K562 (cell line): ENCODE data around the gene UPK2. TPM values are rescaled to one million over a fixed set of nuclear protein-coding genes. Genes with fewer than 3 reads are reported as not detected.

ENCODE experiments used
- ATAC-seq: fragments of 200-7000 bp; cut with Tn5 transposase; 3 replicates; pipeline ENCODE4 v1.9.1; 2020; ENCODE audit warnings: moderate library complexity
- BruUV-seq: library from RNA; stranded (reverse); fragments of 400-500 nt; replicated peaks from 2 replicates; lab custom pipeline; 2021; lab: Mats Ljungman, UMichigan
- CTCF ChIA-PET: fragments of 300-600 bp; formaldehyde crosslinking; extraction: SDS; loops from one replicate; lab custom pipeline; 2021; ENCODE audit warnings: low intra/inter-chr PET ratio; lab: Yijun Ruan, JAX
- POLR2A ChIA-PET: fragments of 300-600, 350-650 bp; sonication (Branson Sonifier 250); formaldehyde crosslinking; extraction: SDS; loops from one replicate; lab custom pipeline; 2021; ENCODE audit warnings: antibody characterized with exemption, inconsistent platforms; lab: Yijun Ruan, JAX
- DNase-seq, 4 experiments: peaks; one replicate each; pipeline versions ENCODE4 v3.0.0 to v3.0.0-alpha.2; 2011 to 2018; ENCODE audit warnings: low spot score in 3 of 4, mixed read lengths in 3 of 4; ENCODE audit errors: extremely low read depth in 1 of 4
- FAIRE-seq: peaks from 2 replicates; lab custom pipeline; 2011; peaks lifted over from hg19 to GRCh38; lab: Jason Lieb, UNC
- H2AFZ ChIP-seq: 2 replicates; pipeline ENCODE4 v1.6.0; 2011; ENCODE audit warnings: low read depth, low read length, control low read depth, inconsistent platforms
- H3K27ac ChIP-seq: fragments of 200-600 bp; 3 replicates; pipeline ENCODE4 v1.8.0; 2011; ENCODE audit warnings: low read depth, mild to moderate bottlenecking, control low read depth, inconsistent platforms, low read length, moderate library complexity, mixed read lengths; ENCODE audit errors: extremely low read depth
- H3K27me3 ChIP-seq, 2 experiments: fragments of 300-600 bp in 1 of 2; 2 replicates in 1 of 2; 3 replicates in 1 of 2; pipeline versions ENCODE4 v1.6.0 to v1.8.0; 2011; ENCODE audit warnings: inconsistent platforms in 2 of 2, low read length in 2 of 2, mild to moderate bottlenecking in 1 of 2, mixed read lengths in 1 of 2, moderate library complexity in 1 of 2; ENCODE audit not compliant: control insufficient read depth in 2 of 2, insufficient read depth in 2 of 2
- H3K36me3 ChIP-seq: fragments of 300-600 bp; 3 replicates; pipeline ENCODE4 v1.8.0; 2011; ENCODE audit warnings: mild to moderate bottlenecking, low read length, inconsistent platforms; ENCODE audit not compliant: control insufficient read depth, insufficient read depth
- H3K4me1 ChIP-seq, 2 experiments: fragments of 200-600 bp in 1 of 2; replicated peaks in 1 of 2; 2 replicates in 1 of 2; 3 replicates in 1 of 2; pipeline versions ENCODE4 v1.5.1 to v1.8.0; 2011; ENCODE audit warnings: inconsistent platforms in 2 of 2, low read length in 2 of 2, mild to moderate bottlenecking in 1 of 2, mixed read lengths in 1 of 2, moderate library complexity in 1 of 2; ENCODE audit not compliant: control insufficient read depth in 2 of 2, insufficient read depth in 2 of 2
- H3K4me2 ChIP-seq: 2 replicates; pipeline ENCODE4 v1.6.1; 2011; ENCODE audit warnings: low read length, control low read depth, inconsistent platforms, mixed read lengths; ENCODE audit not compliant: insufficient read depth
- H3K4me3 ChIP-seq: fragments of 200-600 bp; sonication (generic), shearing (Covaris generic); 2 replicates; pipeline ENCODE4 v1.5.1; 2016; ENCODE audit warnings: control low read depth, inconsistent platforms
- H3K79me2 ChIP-seq: fragments of 200-600 bp; 3 replicates; pipeline ENCODE4 v1.8.0; 2011; ENCODE audit warnings: low read length, inconsistent platforms; ENCODE audit not compliant: control insufficient read depth, insufficient read depth
- H3K9ac ChIP-seq, 2 experiments: 2 replicates each; pipeline versions ENCODE4 v1.6.0 to v1.6.1; 2011; ENCODE audit warnings: low read depth in 2 of 2, low read length in 2 of 2, control low read depth in 1 of 2, inconsistent platforms in 1 of 2, mild to moderate bottlenecking in 1 of 2, mixed read lengths in 1 of 2; ENCODE audit not compliant: insufficient read depth in 1 of 2
- H3K9me1 ChIP-seq: one replicate; pipeline ENCODE4 v1.6.0; 2011; ENCODE audit warnings: inconsistent platforms, mild to moderate bottlenecking, low read length, moderate library complexity; ENCODE audit not compliant: control insufficient read depth, insufficient read depth
- H3K9me3 ChIP-seq: replicated peaks from 2 replicates; pipeline ENCODE4 v1.5.1; 2011; ENCODE audit warnings: low read depth, low read length, inconsistent platforms; ENCODE audit not compliant: control insufficient read depth, insufficient read depth
- H4K20me1 ChIP-seq: replicated peaks from 2 replicates; pipeline ENCODE4 v1.6.1; 2011; ENCODE audit warnings: low read length, inconsistent platforms, mixed read lengths; ENCODE audit not compliant: control insufficient read depth, insufficient read depth
- ELF4 ChIP-seq: fragments of 450-650 bp; formaldehyde crosslinking; IDR thresholded peaks from 2 replicates; pipeline ENCODE4 v1.4.0; 2022; ENCODE audit warnings: missing genetic modification characterization
- HNRNPLL ChIP-seq: fragments of 200-400 bp; formaldehyde crosslinking; IDR thresholded peaks from 2 replicates; pipeline ENCODE4 v1.6.1; 2017; ENCODE audit warnings: low read length, low read depth, mild to moderate bottlenecking; ENCODE audit not compliant: poor library complexity, severe bottlenecking
- NELFE ChIP-seq: IDR thresholded peaks from 2 replicates; pipeline ENCODE4 v1.6.1; 2011; ENCODE audit warnings: mild to moderate bottlenecking; ENCODE audit not compliant: insufficient read depth, insufficient read length
- PKNOX1 ChIP-seq: fragments of 450-650 bp; IDR thresholded peaks from 2 replicates; pipeline ENCODE4 v1.6.1; 2016
- RAD51 ChIP-seq: fragments of 450-650 bp; IDR thresholded peaks from 2 replicates; pipeline ENCODE4 v1.7.1; 2016; ENCODE audit warnings: low read depth, mild to moderate bottlenecking, borderline replicate concordance
- WGBS: fragments of 100-300 bp; shearing (Covaris generic); methylation state at CpG from one replicate; pipeline ENCODE4 v1.1.6; 2016; ENCODE audit warnings: low coverage, mixed read lengths; ENCODE audit not compliant: insufficient coverage; ENCODE audit errors: missing lambda C conversion rate; 5-methylcytosine and 5-hydroxymethylcytosine counted together
- in situ Hi-C: fragments of 300-500 bp; cut with MboI; formaldehyde crosslinking; loops from 4 replicates; pipeline ENCODE4 v1.15.0; 2018; ENCODE audit warnings: inconsistent platforms, mixed read lengths
- intact Hi-C: fragments of 100-400 bp; cut with micrococcal nuclease; formaldehyde crosslinking; loops from 2 replicates; pipeline ENCODE4 v1.14.2; 2022
- polyA plus RNA-seq, 8 experiments: library from polyadenylated mRNA; depleted of rRNA in 4 of 8; stranded (reverse) in 5 of 8; unstranded in 3 of 8; fragments of >200 nt; fragmentation: Nextera tagmentation in 2 of 8; fragmentation: Illumina TruSeq in 1 of 8; extraction: Ambion mirVana in 2 of 8; extraction: Trizol in 1 of 8; gene quantifications; 2 replicates each; pipeline versions ENCODE4 v1.2.1 to v1.2.3, GENCODE V29; 2011 to 2014; ENCODE audit warnings: inconsistent platforms in 1 of 8, missing spikeins in 1 of 8
- total RNA-seq, 7 experiments: library from RNA; depleted of rRNA in 6 of 7; stranded (reverse); fragments of >200 nt in 6 of 7; fragmentation: Illumina TruSeq in 2 of 7; extraction: Trizol in 2 of 7; gene quantifications; 2 replicates each; pipeline versions ENCODE4 v1.2.1 to v1.2.3, GENCODE V29; 2011 to 2021; ENCODE audit warnings: low replicate concordance in 1 of 7

UPK2 gene
- total and polyA plus RNA-seq, 9 of the 15 experiments (the other 6 are each of a cell fraction or from before 2014, with no cell fraction given) = not detected

GRCh38 chr11:118914987-118915386 is 41.1 kb upstream of the UPK2 start:
- ATAC-seq = no peak
- no peaks in the 10 kb centered on the region for H3K36me3 ChIP-seq
- no peaks in the 10 kb centered on the region; the same call in 1 of the 2 replicates for H3K9me3 ChIP-seq
- H4K20me1 ChIP-seq = no peaks in the 10 kb centered on the region
- no peak for TF ChIP-seq ELF4 (CRISPR knock-in tag)
- no peak for TF ChIP-seq NELFE
- TF ChIP-seq HNRNPLL = no peak
- TF ChIP-seq RAD51 = no peak
- peak; percentile 59; the same call in 1 of the 2 replicates for TF ChIP-seq PKNOX1
- TF ChIP-seq, all 486 proteins: peak for 1
- Histone ChIP-seq H3K9ac (no peak overlapping the region), H3K27ac (no peak overlapping the region), H3K79me2 (peaks cover 41% of the 10 kb centered on the region), H2AFZ (no peak overlapping the region), H3K4me2 (no peak overlapping the region), H3K9me1 (peaks cover 5% of the 10 kb centered on the region), H3K4me3 (no peak overlapping the region), H3K4me1 (peaks cover 67 to 85% of the 10 kb centered on the region in 2 experiments), H3K27me3 (no peaks in the 10 kb centered on the region; a peak in 1 of 5 replicates)
- in situ Hi-C loops (no loop called here), intact Hi-C loops (loop anchor here (5.0 kb wide), 2 partner anchors 187 to 402 kb away; partner anchors contain the start of genes DPAGT1 and MCAM)
- no peak for DNase-seq
- ChIA-PET CTCF (no interaction called here), POLR2A (interaction anchor here (0.6 to 4.5 kb wide), 4 partner anchors 9 to 125 kb away, joined by 3 to 16 read pairs (median 5); partner anchors contain the start of gene BCL9L)
- no peak for FAIRE-seq
- no TSS peak for BruUV-seq
- 96% methylated on average over 4 of the region's 4 CpGs for WGBS
